GM12878 (cell line): ENCODE measurements around the gene CDCA5. TPM values are rescaled to one million over a fixed set of nuclear protein-coding genes. Genes with fewer than 3 reads are reported as not detected.
A peak's percentile ranks its signal among the peaks of the same experiment; 100 is the strongest.

Experiments used
- BACH1 ChIP-seq: fragments of 450-650 bp; IDR thresholded peaks from 2 replicates; pipeline ENCODE4 v1.6.1; 2017; ENCODE audit warnings: mild to moderate bottlenecking, borderline replicate concordance
- BCL11A ChIP-seq: IDR thresholded peaks from 2 replicates; pipeline ENCODE4 v1.6.1; 2011; ENCODE audit warnings: low read depth, low read length
- BHLHE40 ChIP-seq, 2 experiments: fragments of 450-650 bp in 1 of 2; IDR thresholded peaks; 2 replicates each; pipeline ENCODE4 v1.6.1; 2011 to 2017; ENCODE audit warnings: low read depth in 2 of 2, borderline replicate concordance in 1 of 2, improper control_type of control experiment in 1 of 2, low read length in 1 of 2, mild to moderate bottlenecking in 1 of 2
- CHD1 ChIP-seq: IDR thresholded peaks from 2 replicates; pipeline ENCODE4 v1.6.1; 2012; ENCODE audit warnings: low read depth, low read length, improper control_type of control experiment
- CUX1 ChIP-seq: IDR thresholded peaks from 2 replicates; pipeline ENCODE4 v1.6.1; 2012; ENCODE audit warnings: improper control_type of control experiment, low read depth, low read length; ENCODE audit not compliant: insufficient replicate concordance
- E2F4 ChIP-seq: IDR thresholded peaks from 2 replicates; pipeline ENCODE4 v1.6.1; 2012; ENCODE audit warnings: low read depth, low read length, improper control_type of control experiment
- ESRRA ChIP-seq: IDR thresholded peaks from 2 replicates; pipeline ENCODE4 v1.6.1; 2012; ENCODE audit warnings: mild to moderate bottlenecking, low read length, improper control_type of control experiment
- GATAD2B ChIP-seq: fragments of 450-650 bp; conservative IDR thresholded peaks from 2 replicates; pipeline ENCODE4 v1.6.1; 2017; ENCODE audit warnings: low read depth, mild to moderate bottlenecking, moderate library complexity
- HDAC2 ChIP-seq: fragments of 200-600 bp; sonication (generic); IDR thresholded peaks from 2 replicates; pipeline ENCODE4 v1.6.1; 2017
- KAT2A ChIP-seq: conservative IDR thresholded peaks from 2 replicates; pipeline ENCODE4 v1.6.1; 2011; ENCODE audit warnings: low read depth, low read length; ENCODE audit not compliant: control insufficient read depth
- MTA3 ChIP-seq: IDR thresholded peaks from 2 replicates; pipeline ENCODE4 v1.6.1; 2012; ENCODE audit warnings: low read length, inconsistent platforms, borderline replicate concordance
- NBN ChIP-seq: fragments of 450-650 bp; IDR thresholded peaks from 2 replicates; pipeline ENCODE4 v1.6.1; 2016
- NFXL1 ChIP-seq: fragments of 450-650 bp; IDR thresholded peaks from 2 replicates; pipeline ENCODE4 v1.6.1; 2017; ENCODE audit warnings: antibody characterized with exemption, mild to moderate bottlenecking, borderline replicate concordance
- NR2C1 ChIP-seq: fragments of 450-650 bp; IDR thresholded peaks from 2 replicates; pipeline ENCODE4 v1.6.1; 2017; ENCODE audit warnings: antibody characterized with exemption, mild to moderate bottlenecking, moderate library complexity
- NRF1 ChIP-seq: conservative IDR thresholded peaks from 2 replicates; pipeline ENCODE4 v1.6.1; 2011; ENCODE audit warnings: mild to moderate bottlenecking, low read depth, low read length, improper control_type of control experiment
- PRDM15 ChIP-seq: fragments of 450-650 bp; formaldehyde crosslinking; IDR thresholded peaks from 2 replicates; pipeline ENCODE4 v1.4.0; 2020; ENCODE audit warnings: mild to moderate bottlenecking, moderate library complexity
- RUNX3 ChIP-seq: IDR thresholded peaks from 2 replicates; pipeline ENCODE4 v1.6.1; 2012; ENCODE audit warnings: low read length, inconsistent platforms
- SIN3A ChIP-seq: IDR thresholded peaks from 2 replicates; pipeline ENCODE4 v1.6.1; 2012; ENCODE audit warnings: low read depth, low read length, improper control_type of control experiment
- TAF1 ChIP-seq: IDR thresholded peaks from 2 replicates; pipeline ENCODE4 v1.6.1; 2011; ENCODE audit warnings: mild to moderate bottlenecking, low read depth, low read length, borderline replicate concordance
- ZNF24 ChIP-seq: fragments of 450-650 bp; IDR thresholded peaks from 2 replicates; pipeline ENCODE4 v1.6.1; 2017; ENCODE audit warnings: antibody characterized with exemption, mild to moderate bottlenecking
- ZSCAN29 ChIP-seq: fragments of 450-650 bp; IDR thresholded peaks from 2 replicates; pipeline ENCODE4 v1.6.1; 2017; ENCODE audit warnings: mild to moderate bottlenecking, moderate library complexity
- ZZZ3 ChIP-seq: IDR thresholded peaks from 2 replicates; pipeline ENCODE4 v1.6.1; 2011; ENCODE audit warnings: low read depth; ENCODE audit not compliant: control insufficient read depth, insufficient read length
- polyA plus RNA-seq, 11 experiments: library from polyadenylated mRNA; depleted of rRNA in 4 of 11; unstranded in 6 of 11; stranded (reverse) in 5 of 11; fragments of >200 nt; fragmentation: Nextera tagmentation in 4 of 11; fragmentation: Illumina TruSeq in 1 of 11; extraction: Ambion mirVana in 4 of 11; extraction: Trizol in 1 of 11; gene quantifications; 1 replicate in 1 of 11; 2 replicates in 10 of 11; pipeline versions ENCODE4 v1.2.1 to v1.2.3, GENCODE V29; 2011 to 2016; ENCODE audit warnings: inconsistent platforms in 2 of 11, missing spikeins in 2 of 11, low read depth in 1 of 11
- total RNA-seq, 4 experiments: library from RNA; depleted of rRNA in 3 of 4; stranded (reverse); fragments of >200 nt in 3 of 4; fragmentation: Illumina TruSeq in 1 of 4; extraction: Trizol in 1 of 4; gene quantifications; 2 replicates each; pipeline versions ENCODE4 v1.2.1 to v1.2.3, GENCODE V29; 2013 to 2021

The CDCA5 gene
- total and polyA plus RNA-seq, 10 of the 15 experiments (the other 5 are each of a cell fraction or from before 2014, with no cell fraction given) = 21.2 to 107 (median 64.9) TPM

- peak; percentile 100 for TF ChIP-seq E2F4
- TF ChIP-seq SIN3A = peak; percentile 99
- no peak for TF ChIP-seq NRF1
- peak; percentile 55; the same call in 1 of the 2 replicates for TF ChIP-seq TAF1
- peak; percentile 96 for TF ChIP-seq GATAD2B
- TF ChIP-seq PRDM15 (CRISPR knock-in tag) = no peak
- TF ChIP-seq ZSCAN29 = no peak
- no peak for TF ChIP-seq CHD1
- no peak for TF ChIP-seq MTA3
- TF ChIP-seq ZNF24 = no peak
- TF ChIP-seq CUX1 = no peak
- TF ChIP-seq BCL11A = no peak
- peak; percentile 92 for TF ChIP-seq RUNX3
- no peak for TF ChIP-seq KAT2A
- TF ChIP-seq ESRRA = peak; percentile 80
- TF ChIP-seq NFXL1 = no peak
- TF ChIP-seq NR2C1 = peak; percentile 84
- peak; percentile 92 for TF ChIP-seq NBN
- peak; percentile 97; the same call in 1 of the 2 replicates for TF ChIP-seq HDAC2
- peak; percentile 29 to 65; a peak in 3 of 4 replicates for TF ChIP-seq BHLHE40 (IDR thresholded peaks at IDR 0.05; ENCODE audit: borderline replicate concordance in 1 of 2, low read depth in 2 of 2, low read length in 1 of 2)
- TF ChIP-seq BACH1 = peak; percentile 33; the same call in 1 of the 2 replicates
- TF ChIP-seq ZZZ3 = no peak
These were observed at the start of gene CDCA5, which contains the start of gene ZFPL1 (continued) for GRCh38 chr11:65083834-65084597.
